Measurements from ENCODE around the gene MARCHF9.

Gene MARCHF9

DNA sequence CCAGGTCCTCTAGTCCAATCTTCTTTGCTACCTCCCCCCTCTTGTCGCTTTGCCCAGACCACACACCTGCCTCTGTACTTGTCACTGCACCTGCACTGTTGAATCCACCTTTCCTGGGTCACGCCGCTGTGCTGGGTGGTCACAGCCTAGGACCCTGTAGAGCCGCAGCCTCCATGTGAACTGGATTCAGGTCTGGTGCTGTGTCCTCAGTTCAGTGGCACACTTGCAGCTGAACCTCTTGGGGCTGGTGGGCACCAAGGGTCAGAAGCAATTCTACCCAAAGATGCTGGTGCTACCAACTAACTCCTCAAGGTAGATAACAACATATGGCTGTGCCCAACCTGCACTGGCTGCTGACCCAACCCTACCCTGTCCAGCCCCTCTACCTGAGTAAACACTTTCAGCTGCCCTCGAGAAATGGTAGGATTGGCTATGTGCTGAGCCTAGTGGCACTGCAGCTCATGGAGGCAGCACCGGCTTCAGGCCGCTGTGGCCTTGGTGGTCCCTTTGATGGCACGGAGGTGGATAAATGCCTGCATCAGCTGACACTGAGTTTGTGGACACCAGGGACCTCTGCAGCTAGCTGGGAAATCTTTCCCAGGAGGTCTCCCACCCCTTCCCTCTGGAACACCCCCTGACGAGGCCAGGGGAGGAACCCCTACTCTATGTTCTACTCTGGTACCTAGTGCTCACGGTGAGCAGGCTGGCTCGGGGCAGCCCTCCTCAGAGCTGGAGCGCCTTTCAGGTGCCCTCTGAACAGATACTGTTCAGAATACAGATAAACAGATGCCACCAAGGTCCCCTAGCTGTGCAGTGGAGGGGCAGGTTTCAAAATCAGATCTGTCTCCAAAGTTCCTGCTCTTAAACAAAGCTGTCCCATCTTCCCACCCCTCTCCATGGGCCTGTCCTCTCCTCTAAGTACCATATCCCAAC lies 30.6 kb upstream of the MARCHF9 start:
- in situ Hi-C loops (cut with MboI; ENCODE audit: low sequenced_read_pairs), result no loop called here

GRCh38 chr12:57724936-57725740 lies 29.8 kb upstream of the MARCHF9 start:
- in situ Hi-C loops (cut with MboI; ENCODE audit: low sequenced_read_pairs), result no loop called here

GRCh38 chr12:57725851-57726150 lies 29.1 kb upstream of the MARCHF9 start:
- in situ Hi-C loops (cut with MboI; ENCODE audit: low sequenced_read_pairs), result no loop called here

- in situ Hi-C loops (cut with MboI; ENCODE audit: low sequenced_read_pairs), result no loop called here
Observed at GRCh38 chr12:57726151-57726883, 28.6 kb upstream of the MARCHF9 start.

DNA sequence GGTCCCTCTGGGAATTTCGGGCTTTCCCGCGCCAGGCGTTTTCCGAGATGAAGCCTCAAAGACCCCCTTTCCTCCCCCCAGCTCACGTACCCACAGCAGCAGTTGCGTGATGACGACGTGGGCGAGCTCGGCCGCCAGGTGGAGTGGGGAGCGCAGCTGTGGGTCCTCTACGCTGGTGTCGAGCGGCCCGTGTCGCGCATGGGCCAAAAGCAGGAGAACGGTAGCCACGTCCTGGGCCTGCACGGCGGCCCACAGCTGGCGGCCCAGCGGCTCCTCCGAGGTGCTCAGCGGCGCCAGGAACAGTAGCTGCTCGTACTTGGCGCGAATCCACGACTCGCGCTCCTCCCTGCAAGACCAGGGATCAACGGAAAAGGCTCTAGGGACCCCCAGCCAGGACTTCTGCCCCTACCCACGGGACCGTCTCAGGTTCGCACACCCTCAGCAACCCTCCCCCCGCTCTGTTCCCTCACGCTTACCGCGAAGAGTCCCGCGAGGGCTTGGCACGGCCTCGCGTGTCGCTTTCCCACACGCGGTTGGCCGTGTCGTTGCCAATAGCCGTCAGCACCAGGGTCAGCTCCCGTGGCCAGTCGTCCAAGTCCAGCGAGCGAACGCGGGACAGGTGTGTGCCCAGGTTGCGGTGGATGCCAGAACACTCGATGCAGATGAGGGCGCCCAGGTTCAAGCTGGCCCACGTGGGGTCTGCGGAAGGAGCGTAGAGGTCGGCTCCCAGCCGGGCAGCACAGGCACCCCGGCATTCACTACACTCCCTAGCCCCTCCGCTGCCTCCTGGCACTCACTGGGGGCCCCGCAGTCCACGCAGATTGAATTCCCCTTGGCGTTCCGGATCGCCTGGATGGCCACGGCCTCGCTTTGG lies 27.8 kb upstream of the MARCHF9 start:
- in situ Hi-C loops (cut with MboI; ENCODE audit: low sequenced_read_pairs), result no loop called here

GRCh38 chr12:57727758-57728395 lies 27.0 kb upstream of the MARCHF9 start:
- in situ Hi-C loops (cut with MboI; ENCODE audit: low sequenced_read_pairs), result no loop called here

DNA sequence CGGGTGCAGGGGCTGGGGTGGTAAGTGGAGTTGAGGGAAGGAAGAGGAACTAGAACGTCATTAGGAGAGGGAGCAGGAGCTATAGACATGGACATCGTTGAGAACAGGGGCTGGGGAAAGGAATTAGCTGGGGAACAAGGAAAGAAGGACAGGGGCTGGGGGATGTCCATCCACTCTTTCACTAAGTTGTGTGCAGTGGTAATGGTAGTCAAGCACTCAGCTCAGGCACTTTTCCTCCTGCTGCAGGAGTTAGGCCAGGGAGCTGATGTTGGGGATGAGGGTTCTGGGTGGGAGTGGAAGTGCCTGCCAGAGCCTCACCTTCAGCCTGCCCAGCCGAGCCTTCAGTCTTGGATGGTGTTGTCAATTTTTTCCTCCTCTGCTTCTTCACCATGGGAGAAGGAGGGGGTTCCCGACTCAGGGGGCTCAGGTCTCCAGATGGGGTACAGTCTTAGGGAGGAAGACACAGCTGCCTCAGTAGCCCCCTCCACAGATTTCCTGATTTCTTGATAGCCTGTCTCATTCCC lies 25.5 kb upstream of the MARCHF9 start:
- in situ Hi-C loops (cut with MboI; ENCODE audit: low sequenced_read_pairs), result no loop called here

- in situ Hi-C loops (cut with MboI; ENCODE audit: low sequenced_read_pairs), result no loop called here
Observed at GRCh38 chr12:57730336-57731067, 24.4 kb upstream of the MARCHF9 start.

DNA sequence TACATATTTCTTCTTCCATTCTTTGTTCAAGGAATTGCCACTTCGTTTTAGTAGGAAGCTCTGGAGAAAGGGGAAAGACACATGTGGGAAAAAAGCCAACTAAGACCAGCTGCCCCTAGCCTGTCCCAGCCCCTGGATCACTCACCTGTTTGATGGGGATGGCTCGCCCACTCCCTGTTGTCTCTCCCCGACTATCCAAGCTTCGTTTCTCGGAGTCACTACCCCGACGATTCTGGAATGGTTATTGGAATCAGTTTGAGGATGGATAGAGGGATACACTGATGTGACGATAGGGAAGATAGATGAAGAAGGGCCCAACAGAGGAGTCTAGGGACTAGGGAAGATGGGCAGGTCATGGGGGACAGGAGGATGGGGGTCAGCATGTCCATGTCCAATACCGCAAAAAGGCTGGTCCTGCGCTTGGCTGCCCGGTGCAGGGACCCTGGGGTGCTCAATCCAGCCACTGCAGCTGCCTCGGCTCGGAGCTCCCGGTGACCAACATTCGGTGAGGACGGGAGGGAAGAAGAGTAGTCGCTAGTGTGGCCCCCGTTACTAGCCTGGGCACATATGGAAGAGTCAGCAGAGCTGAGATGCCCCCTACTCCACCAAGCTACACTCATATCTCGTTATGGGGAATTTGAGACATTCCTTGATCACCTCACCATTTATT lies 23.4 kb upstream of the MARCHF9 start:
- in situ Hi-C loops (cut with MboI; ENCODE audit: low sequenced_read_pairs), result no loop called here

DNA sequence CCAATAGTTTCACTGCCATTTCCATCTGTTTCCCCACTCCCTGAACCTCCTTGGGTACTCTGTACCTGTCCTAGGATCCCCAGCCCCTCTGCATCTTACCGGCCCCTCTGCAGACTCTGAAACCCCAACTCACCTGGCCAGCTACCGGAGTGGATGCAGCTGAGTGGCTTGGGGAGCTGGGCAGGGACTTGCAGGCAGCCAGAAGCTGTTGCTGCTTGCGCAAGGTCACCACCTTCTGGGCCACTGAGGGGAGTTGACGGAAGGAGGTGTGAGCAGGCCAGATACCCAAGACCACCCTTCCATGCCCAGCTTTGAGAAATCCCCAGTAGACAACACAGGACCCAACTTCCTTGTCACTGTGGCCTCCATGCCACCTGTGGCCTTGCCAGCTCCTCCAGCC lies 22.6 kb upstream of the MARCHF9 start:
- in situ Hi-C loops (cut with MboI; ENCODE audit: low sequenced_read_pairs), result no loop called here

DNA sequence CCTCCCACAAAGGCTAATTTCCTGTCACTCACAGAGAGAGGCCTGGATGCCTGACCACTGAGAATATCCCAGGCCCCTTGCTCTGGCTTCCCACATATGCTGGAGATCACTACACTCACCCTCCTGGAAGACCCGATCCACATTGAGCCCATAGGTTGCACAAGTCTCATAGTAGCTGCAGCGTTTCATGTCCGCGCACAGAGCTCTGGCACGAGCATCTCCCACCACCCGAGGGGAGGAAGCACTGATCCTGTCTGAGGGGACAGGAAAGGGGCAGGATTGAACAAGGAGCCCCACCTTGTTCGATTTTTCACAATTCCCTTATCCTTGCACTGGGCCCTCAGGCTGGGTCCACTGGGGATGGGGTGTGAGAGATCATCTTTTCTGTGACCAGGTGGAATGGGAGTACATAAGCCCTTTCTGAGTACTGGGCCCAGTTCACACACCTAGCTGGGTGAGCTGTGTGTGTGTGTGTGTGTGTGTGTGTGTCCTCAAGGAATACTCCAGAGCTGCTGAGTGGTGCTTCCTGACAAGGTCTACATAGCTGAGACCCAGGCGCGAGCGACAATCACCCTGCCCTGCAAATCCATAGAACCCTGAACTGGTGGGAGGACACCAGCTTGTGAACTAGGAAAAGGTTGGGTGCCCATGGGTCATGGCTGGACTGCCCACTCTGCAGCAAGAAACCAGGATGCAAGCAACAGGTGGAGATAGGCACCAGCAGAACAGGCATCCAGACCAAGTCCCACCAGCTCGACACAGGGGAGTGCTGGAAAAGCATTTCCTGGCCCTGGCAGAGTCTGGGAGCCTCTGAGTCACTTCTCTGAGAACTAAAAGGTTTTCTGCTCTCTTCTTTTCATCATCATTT lies 21.9 kb upstream of the MARCHF9 start:
- in situ Hi-C loops (cut with MboI; ENCODE audit: low sequenced_read_pairs), result no loop called here

DNA sequence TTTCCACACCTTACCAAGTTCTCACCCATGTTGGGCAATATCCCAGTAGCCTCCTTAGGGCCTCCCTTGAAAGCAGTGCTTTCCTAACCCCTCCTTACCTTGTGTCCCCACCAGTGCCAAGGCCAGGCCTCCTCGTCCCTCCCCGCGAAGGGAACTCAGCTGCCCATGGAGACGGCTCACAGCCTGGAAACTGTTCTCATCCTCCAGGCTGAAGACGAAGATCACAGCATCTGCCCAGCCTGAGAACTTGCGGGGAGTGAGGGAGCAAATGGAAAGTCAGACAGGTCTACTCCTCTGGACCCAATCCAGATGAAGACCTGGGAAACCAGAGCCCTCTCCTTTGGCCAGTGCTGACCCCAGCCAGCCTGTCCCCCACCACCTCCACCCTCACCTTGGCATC lies 21.0 kb upstream of the MARCHF9 start:
- in situ Hi-C loops (cut with MboI; ENCODE audit: low sequenced_read_pairs), result no loop called here

DNA sequence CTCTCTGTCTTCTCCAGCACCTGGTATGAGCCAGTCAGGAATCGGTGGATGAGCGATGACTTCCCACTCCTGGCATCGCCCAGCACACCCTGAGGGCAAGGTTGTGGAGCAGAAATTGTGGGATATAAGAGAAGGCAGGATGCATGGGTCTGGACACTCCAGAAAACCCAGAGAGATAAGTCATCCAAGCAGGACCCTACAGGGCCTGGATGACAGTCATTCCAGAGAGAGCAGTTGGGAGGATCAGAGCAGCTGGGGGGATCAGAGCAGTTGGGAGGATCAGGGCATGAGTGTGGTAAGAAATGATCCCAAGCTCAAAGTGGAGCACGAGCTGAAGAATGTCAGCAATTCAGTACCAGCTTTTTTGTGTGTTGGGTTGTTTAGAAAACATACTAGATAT lies 20.3 kb upstream of the MARCHF9 start:
- in situ Hi-C loops (cut with MboI; ENCODE audit: low sequenced_read_pairs), result no loop called here

DNA sequence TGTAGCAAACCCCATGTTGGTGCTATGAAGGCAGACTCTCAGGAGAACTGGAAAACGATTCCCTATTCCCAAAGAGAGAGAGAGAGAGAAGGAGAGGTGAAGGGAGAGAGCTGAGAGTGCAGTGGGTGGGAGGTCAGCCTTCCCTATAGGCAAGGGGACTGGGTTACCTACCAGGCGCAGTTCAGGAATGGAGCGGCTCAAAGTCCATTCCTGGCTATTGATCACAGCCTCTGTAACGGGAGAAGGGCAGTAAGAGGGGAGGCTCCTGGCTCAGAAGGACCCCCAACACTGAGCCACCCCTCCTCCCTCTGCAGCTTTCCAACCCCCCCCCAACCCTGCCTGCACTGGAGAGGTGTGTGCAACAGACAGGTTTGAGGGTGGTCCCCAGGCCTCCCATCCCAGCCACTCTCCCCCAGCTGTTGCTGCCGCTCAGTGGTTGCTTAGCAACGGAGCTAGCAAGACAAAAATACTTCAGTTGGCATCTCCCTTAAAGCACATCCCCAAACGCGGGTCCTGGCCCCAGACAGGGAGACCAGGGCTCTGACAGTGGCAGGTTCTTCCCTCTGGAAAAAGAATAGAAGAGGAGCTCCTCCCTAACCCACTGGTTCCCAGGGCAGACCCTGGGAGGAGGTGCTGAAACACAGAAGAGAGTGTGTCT lies 19.6 kb upstream of the MARCHF9 start:
- in situ Hi-C loops (cut with MboI; ENCODE audit: low sequenced_read_pairs), result no loop called here

DNA sequence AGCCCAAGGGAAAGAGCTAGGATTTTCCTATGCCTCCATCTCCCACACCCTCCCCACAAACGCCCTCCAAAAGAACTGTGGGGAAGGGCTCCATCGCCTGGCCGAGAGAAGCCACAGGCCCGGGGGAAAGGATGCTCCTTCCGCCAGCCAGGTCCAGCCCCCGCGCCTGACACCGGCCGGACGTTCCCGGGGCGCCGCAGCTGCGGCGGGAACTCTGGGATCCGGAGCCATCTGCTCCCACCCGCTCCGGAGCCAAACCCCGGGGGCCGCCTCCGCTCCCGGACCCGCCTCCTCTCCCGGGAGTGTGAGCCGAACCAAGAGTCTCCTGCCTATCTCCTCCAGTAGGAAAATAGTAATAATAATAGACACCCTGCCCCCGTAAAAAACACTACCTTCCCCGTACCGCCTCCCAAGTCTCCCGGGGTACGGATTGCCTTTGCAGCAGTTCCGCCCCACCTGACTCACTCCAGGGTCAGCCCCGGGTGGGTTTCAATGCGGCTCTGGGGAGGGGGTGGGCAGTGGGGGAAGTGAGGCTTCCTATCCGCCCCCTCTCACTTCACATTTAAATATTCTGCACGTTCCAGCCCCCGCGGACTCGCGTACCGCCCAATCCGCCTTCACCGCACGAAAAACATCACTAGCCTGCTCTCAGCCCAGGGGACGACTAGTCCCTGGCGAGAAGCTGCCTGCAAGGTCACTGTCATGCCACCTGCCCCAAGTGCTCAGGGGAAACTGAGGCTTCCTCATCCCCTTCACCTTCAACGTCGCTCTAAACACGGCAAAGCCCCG lies 18.8 kb upstream of the MARCHF9 start:
- in situ Hi-C loops (cut with MboI; ENCODE audit: low sequenced_read_pairs), result no loop called here

GRCh38 chr12:57736741-57737466 lies 18.0 kb upstream of the MARCHF9 start:
- in situ Hi-C loops (cut with MboI; ENCODE audit: low sequenced_read_pairs), result no loop called here
